Suprapubic skin (tissue), 4 donors: ENCODE results near the gene ABCA8. TPM values are rescaled to one million over a fixed set of nuclear protein-coding genes. Genes with fewer than 3 reads are reported as not detected.
A peak's percentile ranks its signal among the peaks of the same experiment; 100 is the strongest.
"Not testable (repeated sequence)": the region's sequence is repeated elsewhere in the genome, so short reads cannot be mapped to it uniquely, and the experiment has no call there.

Source experiments
- DNase-seq, 2 donors: peaks; one replicate each; pipeline ENCODE4 v3.0.0-alpha.2; 2019; ENCODE audit warnings: low spot score in 2 of 2
- H3K27ac ChIP-seq: fragments of 200-600 bp; sonication (generic); one replicate; pipeline ENCODE4 v1.5.1; 2019
- H3K27me3 ChIP-seq: fragments of 200-600 bp; sonication (generic); one replicate; pipeline ENCODE4 v1.5.1; 2019
- H3K36me3 ChIP-seq: fragments of 200-600 bp; sonication (generic); one replicate; pipeline ENCODE4 v1.5.1; 2019
- H3K4me1 ChIP-seq: fragments of 200-600 bp; sonication (generic); one replicate; pipeline ENCODE4 v1.5.1; 2019
- H3K4me3 ChIP-seq: fragments of 200-600 bp; sonication (generic); one replicate; pipeline ENCODE4 v1.5.1; 2019; ENCODE audit warnings: mild to moderate bottlenecking
- H3K9me3 ChIP-seq: fragments of 200-600 bp; sonication (generic); one replicate; pipeline ENCODE4 v1.5.1; 2019
- CTCF ChIP-seq, 2 donors: fragments of 200-600 bp in 1 of 2; fragments of 450-650 bp in 1 of 2; sonication (generic) in 1 of 2; IDR thresholded peaks; one replicate each; pipeline ENCODE4 v1.5.1; 2016 to 2019; ENCODE audit warnings: antibody characterized with exemption in 2 of 2, mild to moderate bottlenecking in 1 of 2, moderate library complexity in 1 of 2
- EP300 ChIP-seq: sonication (generic); formaldehyde crosslinking; IDR thresholded peaks from one replicate; pipeline ENCODE4 v1.6.1; 2017; ENCODE audit warnings: antibody characterized with exemption
- POLR2A ChIP-seq, 2 donors: fragments of 450-650 bp; IDR thresholded peaks; one replicate each; pipeline ENCODE4 v1.6.1; 2017; ENCODE audit warnings: antibody characterized with exemption in 2 of 2, mild to moderate bottlenecking in 2 of 2, moderate library complexity in 2 of 2
- POLR2AphosphoS5 ChIP-seq, 3 donors: sonication (generic); formaldehyde crosslinking; IDR thresholded peaks; one replicate each; pipeline ENCODE4 v1.6.1; 2017; ENCODE audit warnings: antibody characterized with exemption in 3 of 3
- WGBS: methylation state at CpG from one replicate; pipeline ENCODE4 v1.1.5; 2018; 5-methylcytosine and 5-hydroxymethylcytosine counted together
- total RNA-seq, 4 donors: library from RNA; depleted of rRNA; stranded (reverse); fragments of >200 nt; gene quantifications; one replicate each; pipeline ENCODE4 v1.1.0, GENCODE V29; 2016

Gene ABCA8
- total RNA-seq, 4 donors from 2014 or later, result 5.5 to 16.7 (median 8.4) TPM

- no peak for TF ChIP-seq CTCF (IDR thresholded peaks at IDR 0.05)
- TF ChIP-seq POLR2AphosphoS5 (IDR thresholded peaks at IDR 0.05), result no peak
- TF ChIP-seq POLR2A (IDR thresholded peaks at IDR 0.05), result no peak
- TF ChIP-seq EP300, result no peak
These were observed 124.0 kb downstream of the ABCA8 start for GRCh38 chr17:68831170-68831569.

GRCh38 chr17:68830313-68830712 is 124.9 kb downstream of the ABCA8 start:
- 74% methylated on average over 2 of the region's 2 CpGs for WGBS
- Histone ChIP-seq H3K27ac (no peak overlapping the region), H3K9me3 (no peaks in the 10 kb centered on the region), H3K4me3 (no peak overlapping the region), H3K4me1 (no peaks in the 10 kb centered on the region), H3K36me3 (no peaks in the 10 kb centered on the region), H3K27me3 (no peaks in the 10 kb centered on the region)
- TF ChIP-seq POLR2A (IDR thresholded peaks at IDR 0.05), result no peak
- no peak for TF ChIP-seq POLR2AphosphoS5 (IDR thresholded peaks at IDR 0.05)
- no peak for TF ChIP-seq EP300
- no peak for TF ChIP-seq CTCF (IDR thresholded peaks at IDR 0.05)
- no peak for DNase-seq

More at GRCh38 chr17:68831170-68831569, 124.0 kb downstream of the ABCA8 start:
- H3K27ac ChIP-seq, result no peak overlapping the region
- no peaks in the 10 kb centered on the region for H3K9me3 ChIP-seq
- DNase-seq, result no peak
- no peak overlapping the region for H3K4me3 ChIP-seq
- H3K36me3 ChIP-seq, result no peaks in the 10 kb centered on the region
- no peaks in the 10 kb centered on the region for H3K27me3 ChIP-seq
- 84% methylated on average over 7 of the region's 7 CpGs for WGBS
- H3K4me1 ChIP-seq, result no peaks in the 10 kb centered on the region

GRCh38 chr17:68829211-68829610 is 126.0 kb downstream of the ABCA8 start:
- H3K4me1 ChIP-seq, result no peaks in the 10 kb centered on the region
- H3K36me3 ChIP-seq, result no peaks in the 10 kb centered on the region
- H3K27me3 ChIP-seq, result no peaks in the 10 kb centered on the region
- H3K9me3 ChIP-seq, result no peaks in the 10 kb centered on the region
- H3K4me3 ChIP-seq, result no peak overlapping the region
- 83% methylated on average over 4 of the region's 4 CpGs for WGBS
- no peak overlapping the region for H3K27ac ChIP-seq
- TF ChIP-seq CTCF (IDR thresholded peaks at IDR 0.05) (no peak), POLR2A (IDR thresholded peaks at IDR 0.05) (no peak), POLR2AphosphoS5 (IDR thresholded peaks at IDR 0.05) (no peak), EP300 (no peak)
- DNase-seq, result no peak

DNA sequence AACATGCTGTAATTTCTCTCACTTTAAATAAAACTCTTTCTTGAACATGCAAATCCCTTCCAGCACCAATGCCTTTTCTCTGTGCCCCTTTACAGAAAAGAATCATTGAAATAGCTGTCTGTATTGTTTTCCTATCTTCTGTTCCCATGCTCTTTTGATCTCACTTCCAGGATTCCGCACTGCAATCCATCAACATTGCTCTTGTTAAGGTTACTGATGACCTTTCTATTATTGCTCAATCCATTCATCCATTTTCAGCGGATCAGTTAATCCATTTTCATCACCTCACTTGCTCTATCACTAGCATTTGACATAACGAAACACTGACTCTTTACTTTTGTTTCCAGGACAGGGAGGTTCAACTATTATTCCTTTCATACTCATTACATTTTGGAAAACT is 130.5 kb downstream of the ABCA8 start:
- Histone ChIP-seq H3K9me3 (no peaks in the 10 kb centered on the region), H3K27ac (no peak overlapping the region), H3K27me3 (no peaks in the 10 kb centered on the region), H3K36me3 (no peaks in the 10 kb centered on the region), H3K4me3 (no peak overlapping the region), H3K4me1 (peaks cover 3% of the 10 kb centered on the region)
- no peak for DNase-seq
- WGBS, result 89% methylated on average over 3 of the region's 3 CpGs
- TF ChIP-seq EP300 (no peak), POLR2AphosphoS5 (IDR thresholded peaks at IDR 0.05) (no peak), POLR2A (IDR thresholded peaks at IDR 0.05) (no peak)

GRCh38 chr17:68824185-68824584 is 131.0 kb downstream of the ABCA8 start:
- not testable (repeated sequence) for H3K36me3 ChIP-seq, H3K9me3 ChIP-seq, H3K4me3 ChIP-seq, H3K27me3 ChIP-seq, H3K27ac ChIP-seq, H3K4me1 ChIP-seq, DNase-seq
- 91% methylated on average over 5 of the region's 5 CpGs for whole genome bisulfite sequencing

- TF ChIP-seq POLR2AphosphoS5 (IDR thresholded peaks at IDR 0.05) (no peak), CTCF (IDR thresholded peaks at IDR 0.05) (no peak), EP300 (no peak), POLR2A (IDR thresholded peaks at IDR 0.05) (no peak)
- no peak for DNase-seq
These were observed 132.4 kb downstream of the ABCA8 start for GRCh38 chr17:68822719-68823289.

More at GRCh38 chr17:68822719-68823289, 132.4 kb downstream of the ABCA8 start:
- no peak overlapping the region for H3K27ac ChIP-seq
- 75% methylated on average over 3 of the region's 3 CpGs for WGBS
- H3K4me1 ChIP-seq, result peaks cover 3% of the 10 kb centered on the region
- H3K36me3 ChIP-seq, result no peaks in the 10 kb centered on the region
- H3K4me3 ChIP-seq, result peak overlapping the region; percentile 2
- no peaks in the 10 kb centered on the region for H3K27me3 ChIP-seq
- H3K9me3 ChIP-seq, result no peaks in the 10 kb centered on the region
